CD14-positive monocyte (primary cell): Measurements from ENCODE around the gene SNX19. TPM values are rescaled to one million over a fixed set of nuclear protein-coding genes. Genes with fewer than 3 reads are reported as not detected.

Source experiments
- DNase-seq, 3 donors: peaks; one replicate each; pipeline ENCODE4 v3.0.0-alpha.2; 2011 to 2022
- H2AFZ ChIP-seq: 2 replicates; pipeline ENCODE4 v1.6.0; 2012; ENCODE audit warnings: mild to moderate bottlenecking, low read depth, low read length, inconsistent platforms; ENCODE audit not compliant: insufficient read depth, poor library complexity, severe bottlenecking
- H3K27ac ChIP-seq, 2 donors: 1 replicate in 1 of 2; 2 replicates in 1 of 2; pipeline ENCODE4 v1.5.1; 2012 to 2013; ENCODE audit warnings: low read length in 2 of 2, control low read depth in 1 of 2, inconsistent platforms in 1 of 2, low read depth in 1 of 2, mild to moderate bottlenecking in 1 of 2
- H3K27me3 ChIP-seq, 2 donors: one replicate each; pipeline versions ENCODE4 v1.6.0 to v1.6.1; 2011 to 2013; ENCODE audit warnings: low read length in 2 of 2; ENCODE audit not compliant: control insufficient read depth in 2 of 2, insufficient read depth in 2 of 2
- H3K36me3 ChIP-seq, 2 donors: replicated peaks in 1 of 2; 1 replicate in 1 of 2; 2 replicates in 1 of 2; pipeline versions ENCODE4 v1.5.1 to v1.6.1; 2012 to 2013; ENCODE audit warnings: low read length in 2 of 2, control low read depth in 1 of 2, inconsistent platforms in 1 of 2, mild to moderate bottlenecking in 1 of 2; ENCODE audit not compliant: insufficient read depth in 2 of 2, control insufficient read depth in 1 of 2
- H3K4me1 ChIP-seq, 2 donors: 1 replicate in 1 of 2; 2 replicates in 1 of 2; pipeline versions ENCODE4 v1.5.1 to v1.6.1; 2012 to 2013; ENCODE audit warnings: low read length in 2 of 2, control low read depth in 1 of 2, inconsistent platforms in 1 of 2, mild to moderate bottlenecking in 1 of 2, moderate library complexity in 1 of 2; ENCODE audit not compliant: insufficient read depth in 2 of 2, control insufficient read depth in 1 of 2
- H3K4me2 ChIP-seq: replicated peaks from 2 replicates; pipeline ENCODE3; 2012; ENCODE audit warnings: low read length, moderate library complexity, mild to moderate bottlenecking; ENCODE audit not compliant: poor library complexity, severe bottlenecking; ENCODE audit errors: extremely low read depth
- H3K4me3 ChIP-seq, 3 experiments: fragments of 200-600 bp in 1 of 3; sonication (generic) in 1 of 3; replicated peaks in 1 of 3; 1 replicate in 2 of 3; 2 replicates in 1 of 3; pipeline ENCODE4 v1.5.1; 2011 to 2013; ENCODE audit warnings: low read length in 3 of 3, mild to moderate bottlenecking in 3 of 3, control low read depth in 2 of 3, low read depth in 2 of 3, inconsistent platforms in 1 of 3, moderate library complexity in 1 of 3
- H3K79me2 ChIP-seq: 2 replicates; pipeline ENCODE4 v1.6.0; 2012; ENCODE audit warnings: mild to moderate bottlenecking, control low read depth, inconsistent platforms, low read length, moderate library complexity; ENCODE audit not compliant: insufficient read depth
- H3K9ac ChIP-seq: 2 replicates; pipeline ENCODE4 v1.6.0; 2017; ENCODE audit warnings: low read length, mild to moderate bottlenecking; ENCODE audit not compliant: insufficient read depth, poor library complexity, severe bottlenecking
- H3K9me3 ChIP-seq, 2 donors: replicated peaks in 1 of 2; 1 replicate in 1 of 2; 2 replicates in 1 of 2; pipeline versions ENCODE4 v1.5.1 to v1.6.1; 2012 to 2013; ENCODE audit warnings: low read length in 2 of 2, control low read depth in 1 of 2; ENCODE audit not compliant: control insufficient read depth in 1 of 2, insufficient read depth in 1 of 2
- H4K20me1 ChIP-seq: 2 replicates; pipeline ENCODE4 v1.6.0; 2012; ENCODE audit warnings: mild to moderate bottlenecking, low read length, control low read depth, moderate library complexity; ENCODE audit not compliant: insufficient read depth
- H3K27ac Mint-ChIP-seq, 7 donors: one replicate each; pipeline ENCODE4 v1.8.0; 2020; ENCODE audit warnings: mild to moderate bottlenecking in 7 of 7, mixed read lengths in 7 of 7, moderate library complexity in 6 of 7, inconsistent platforms in 2 of 7
- H3K27me3 Mint-ChIP-seq, 3 donors: one replicate each; pipeline ENCODE4 v1.8.0; 2021 to 2022; ENCODE audit warnings: low read depth in 3 of 3, mild to moderate bottlenecking in 3 of 3, mixed read lengths in 3 of 3, moderate library complexity in 3 of 3, inconsistent platforms in 1 of 3
- H3K36me3 Mint-ChIP-seq, 2 donors: one replicate each; pipeline ENCODE4 v1.8.0; 2020; ENCODE audit warnings: mixed read lengths in 2 of 2, inconsistent platforms in 1 of 2, mild to moderate bottlenecking in 1 of 2
- H3K4me1 Mint-ChIP-seq: one replicate; pipeline ENCODE4 v1.8.0; 2020; ENCODE audit warnings: mild to moderate bottlenecking, mixed read lengths
- H3K4me3 Mint-ChIP-seq, 2 donors: one replicate each; pipeline ENCODE4 v1.8.0; 2020; ENCODE audit warnings: mild to moderate bottlenecking in 2 of 2, mixed read lengths in 2 of 2, moderate library complexity in 1 of 2
- H3K9me3 Mint-ChIP-seq, 7 donors: one replicate each; pipeline ENCODE4 v1.8.0; 2020 to 2022; ENCODE audit warnings: mixed read lengths in 7 of 7, mild to moderate bottlenecking in 6 of 7, moderate library complexity in 6 of 7, inconsistent platforms in 2 of 7
- WGBS: methylation state at CpG from one replicate; pipeline ENCODE4 v1.1.5; 2013; ENCODE audit warnings: missing lambda C conversion rate; ENCODE audit not compliant: insufficient coverage; 5-methylcytosine and 5-hydroxymethylcytosine counted together
- intact Hi-C, 2 donors: fragments of 100-400 bp; cut with micrococcal nuclease; formaldehyde crosslinking; loops; one replicate each; pipeline versions ENCODE4 v1.15.0 to v1.15.1; 2023
- polyA plus RNA-seq, 3 donors: library from polyadenylated mRNA; depleted of rRNA in 1 of 3; unstranded in 2 of 3; stranded (reverse) in 1 of 3; fragments of 300-500 nt in 2 of 3; fragments of >200 nt in 1 of 3; fragmentation: Illumina TruSeq in 2 of 3; gene quantifications; 1 replicate in 2 of 3; 2 replicates in 1 of 3; pipeline ENCODE4 v1.2.3, GENCODE V29; 2012 to 2021
- TF ChIP-seq, protein P1 (sequence below): fragments of 200-600 bp; IDR thresholded peaks from one replicate; pipeline ENCODE4 v1.8.0; 2022; ENCODE audit warnings: antibody characterized with exemption, mild to moderate bottlenecking

The SNX19 gene
- polyA plus RNA-seq, 3 donors: 13.6 to 23.3 (median 17.6) TPM

DNA sequence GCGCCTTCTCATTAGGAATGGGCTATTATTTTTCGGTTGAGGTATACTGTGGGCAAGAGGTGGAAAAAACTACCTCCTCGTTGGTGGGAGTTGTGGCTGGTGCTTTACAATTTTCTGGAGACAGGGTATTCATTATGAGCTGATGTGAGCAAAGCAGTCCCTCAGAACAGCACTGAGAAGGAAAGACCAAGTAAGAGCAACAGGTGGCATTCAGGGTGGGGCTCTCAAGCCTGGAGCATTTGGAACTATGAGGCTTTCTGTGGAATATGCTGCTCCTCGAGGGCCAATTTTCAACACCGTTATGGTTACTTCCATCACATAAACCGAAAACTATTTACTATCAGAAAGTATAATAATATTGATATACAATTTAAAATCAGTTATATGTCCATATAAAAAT, 3.7 kb downstream of the SNX19 start:
- Mint-ChIP-seq H3K4me3 (no peak overlapping the region), H3K9me3 (peaks cover 0 to 21% (median 8%) of the 10 kb centered on the region in 7 donors), H3K36me3 (peaks cover 57 to 70% of the 10 kb centered on the region in 2 donors), H3K4me1 (peaks cover 33% of the 10 kb centered on the region), H3K27me3 (peaks cover 0 to 8% (median 4%) of the 10 kb centered on the region in 3 donors), H3K27ac (no peak overlapping the region)
- peaks cover 22% of the 10 kb centered on the region for H4K20me1 ChIP-seq
- H3K27ac ChIP-seq: no peak overlapping the region
- H3K4me2 ChIP-seq: no peak overlapping the region
- peaks cover 0 to 18% of the 10 kb centered on the region in 2 donors for H3K9me3 ChIP-seq
- H3K79me2 ChIP-seq: peaks cover 22% of the 10 kb centered on the region
- intact Hi-C loops: loop anchor here in 1 of 2 donors (10.0 kb wide), 1 partner anchor 1018 kb away; the partner anchor contains the start of gene NFRKB
- no peak overlapping the region for H2AFZ ChIP-seq
- H3K27me3 ChIP-seq: peaks cover 0 to 5% of the 10 kb centered on the region in 2 donors
- H3K4me3 ChIP-seq: no peak overlapping the region
- peaks cover 40 to 68% of the 10 kb centered on the region in 2 donors for H3K36me3 ChIP-seq
- no peak overlapping the region for H3K9ac ChIP-seq
- H3K4me1 ChIP-seq: peaks cover 14 to 20% of the 10 kb centered on the region in 2 donors
- TF ChIP-seq, protein P1, sequence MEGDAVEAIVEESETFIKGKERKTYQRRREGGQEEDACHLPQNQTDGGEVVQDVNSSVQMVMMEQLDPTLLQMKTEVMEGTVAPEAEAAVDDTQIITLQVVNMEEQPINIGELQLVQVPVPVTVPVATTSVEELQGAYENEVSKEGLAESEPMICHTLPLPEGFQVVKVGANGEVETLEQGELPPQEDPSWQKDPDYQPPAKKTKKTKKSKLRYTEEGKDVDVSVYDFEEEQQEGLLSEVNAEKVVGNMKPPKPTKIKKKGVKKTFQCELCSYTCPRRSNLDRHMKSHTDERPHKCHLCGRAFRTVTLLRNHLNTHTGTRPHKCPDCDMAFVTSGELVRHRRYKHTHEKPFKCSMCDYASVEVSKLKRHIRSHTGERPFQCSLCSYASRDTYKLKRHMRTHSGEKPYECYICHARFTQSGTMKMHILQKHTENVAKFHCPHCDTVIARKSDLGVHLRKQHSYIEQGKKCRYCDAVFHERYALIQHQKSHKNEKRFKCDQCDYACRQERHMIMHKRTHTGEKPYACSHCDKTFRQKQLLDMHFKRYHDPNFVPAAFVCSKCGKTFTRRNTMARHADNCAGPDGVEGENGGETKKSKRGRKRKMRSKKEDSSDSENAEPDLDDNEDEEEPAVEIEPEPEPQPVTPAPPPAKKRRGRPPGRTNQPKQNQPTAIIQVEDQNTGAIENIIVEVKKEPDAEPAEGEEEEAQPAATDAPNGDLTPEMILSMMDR: no peak
- DNase-seq: no peak
- 100% methylated on average over 3 of the region's 6 CpGs for WGBS

DNA sequence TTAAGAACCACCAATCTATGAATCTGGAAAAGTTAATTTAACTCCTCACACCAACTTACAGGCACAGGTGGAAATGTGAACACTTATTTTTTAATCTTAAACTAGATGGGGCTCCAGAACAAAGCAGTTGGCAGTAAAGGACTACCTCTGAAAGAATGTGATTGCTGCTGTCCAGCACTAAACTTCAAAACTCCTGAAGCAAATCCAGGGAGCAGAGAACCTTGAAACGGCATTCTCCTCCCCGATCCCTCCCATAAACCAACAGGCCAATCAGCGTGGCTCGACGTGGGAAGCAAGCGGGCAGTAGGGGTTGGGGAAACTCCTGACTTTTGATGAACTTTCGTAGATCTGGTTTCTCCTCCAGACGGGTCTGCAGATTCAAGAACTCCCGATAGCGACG, 5.0 kb downstream of the SNX19 start:
- no peak overlapping the region for H3K4me2 ChIP-seq
- peaks cover 53 to 81% of the 10 kb centered on the region in 2 donors for H3K36me3 ChIP-seq
- peaks cover 22% of the 10 kb centered on the region for H3K79me2 ChIP-seq
- H4K20me1 ChIP-seq: peaks cover 30% of the 10 kb centered on the region
- Mint-ChIP-seq H3K36me3 (peaks cover 70 to 83% of the 10 kb centered on the region in 2 donors), H3K4me1 (peaks cover 28% of the 10 kb centered on the region), H3K9me3 (peaks cover 0 to 15% (median 8%) of the 10 kb centered on the region in 7 donors), H3K4me3 (no peak overlapping the region), H3K27me3 (peaks cover 0 to 2% (median 0%) of the 10 kb centered on the region in 3 donors), H3K27ac (peak overlapping the region in 1 of 7 donors; percentile 31)
- 98% methylated on average over 9 of the region's 11 CpGs for WGBS
- TF ChIP-seq, protein P1: no peak
- peaks cover 0 to 18% of the 10 kb centered on the region in 2 donors for H3K9me3 ChIP-seq
- H3K4me3 ChIP-seq: no peak overlapping the region
- no peak overlapping the region for H3K27ac ChIP-seq
- H3K4me1 ChIP-seq: peaks cover 9 to 15% of the 10 kb centered on the region in 2 donors
- no peak for DNase-seq
- no peaks in the 10 kb centered on the region for H3K27me3 ChIP-seq
- H2AFZ ChIP-seq: no peak overlapping the region
- H3K9ac ChIP-seq: no peak overlapping the region
- intact Hi-C loops: loop anchor here in 1 of 2 donors (10.0 kb wide), 1 partner anchor 1017 kb away; the partner anchor contains the start of gene NFRKB
